B cell (primary cell): Measurements from ENCODE around the gene CPEB3. TPM values are rescaled to one million over a fixed set of nuclear protein-coding genes. Genes with fewer than 3 reads are reported as not detected.

ENCODE experiments used
- ATAC-seq: fragments of 200-7000 bp; cut with Tn5 transposase; one replicate; pipeline ENCODE4 v1.10.0; 2021; ENCODE audit warnings: low read depth, mild to moderate bottlenecking, moderate number of reproducible peaks, moderate library complexity
- CTCF ChIA-PET: fragments of 350-600 bp; sonication (Branson Sonifier 250); formaldehyde crosslinking; loops from one replicate; lab custom pipeline; 2021; ENCODE audit warnings: antibody characterized with exemption, inconsistent platforms; lab: Charles Lee
- POLR2A ChIA-PET: fragments of 350-600 bp; sonication (Branson Sonifier 250); formaldehyde crosslinking; loops from one replicate; lab custom pipeline; 2021; ENCODE audit warnings: antibody characterized with exemption; lab: Charles Lee
- DNase-seq: peaks from one replicate; pipeline ENCODE4 v3.0.0; 2013
- H2AFZ ChIP-seq: 2 replicates; pipeline ENCODE4 v1.6.1; 2012; ENCODE audit warnings: mild to moderate bottlenecking, low read depth, low read length; ENCODE audit not compliant: insufficient read depth, poor library complexity, severe bottlenecking
- H3K27ac ChIP-seq, 2 donors: 1 replicate in 1 of 2; 2 replicates in 1 of 2; pipeline ENCODE4 v1.5.1; 2012 to 2013; ENCODE audit warnings: low read length in 2 of 2, mild to moderate bottlenecking in 2 of 2, moderate library complexity in 1 of 2
- H3K27me3 ChIP-seq, 4 experiments: fragments of 200-600 bp in 1 of 4; sonication (generic) in 1 of 4; replicated peaks in 1 of 4; 1 replicate in 2 of 4; 2 replicates in 2 of 4; pipeline versions ENCODE4 v1.6.1 to v1.7.0; 2013 to 2016; ENCODE audit warnings: low read length in 3 of 4, mild to moderate bottlenecking in 2 of 4, mixed read lengths in 1 of 4, moderate library complexity in 1 of 4; ENCODE audit not compliant: insufficient read depth in 4 of 4, control insufficient read depth in 3 of 4; ENCODE audit errors: control extremely low read depth in 1 of 4
- H3K36me3 ChIP-seq, 2 experiments: replicated peaks in 1 of 2; 1 replicate in 1 of 2; 2 replicates in 1 of 2; pipeline versions ENCODE4 v1.6.1 to v1.7.1; 2013; ENCODE audit warnings: low read length in 1 of 2; ENCODE audit not compliant: insufficient read depth in 2 of 2, control insufficient read depth in 1 of 2; ENCODE audit errors: control extremely low read depth in 1 of 2, extremely low read depth in 1 of 2
- H3K4me1 ChIP-seq, 2 donors: fragments of 200-600 bp in 1 of 2; sonication (generic) in 1 of 2; 1 replicate in 1 of 2; 2 replicates in 1 of 2; pipeline versions ENCODE4 v1.5.1 to v1.6.1; 2013 to 2017; ENCODE audit warnings: low read length in 2 of 2; ENCODE audit not compliant: control insufficient read depth in 2 of 2, insufficient read depth in 2 of 2
- H3K4me2 ChIP-seq: replicated peaks from 2 replicates; pipeline ENCODE3; 2012; ENCODE audit warnings: mild to moderate bottlenecking, low read depth, low read length; ENCODE audit not compliant: poor library complexity, severe bottlenecking
- H3K4me3 ChIP-seq, 5 experiments: fragments of 200-600 bp in 1 of 5; sonication (generic) in 1 of 5; 1 replicate in 3 of 5; 2 replicates in 2 of 5; pipeline versions ENCODE4 v1.5.1 to v1.7.0; 2011 to 2016; ENCODE audit warnings: low read length in 4 of 5, mild to moderate bottlenecking in 4 of 5, low read depth in 2 of 5, control low read depth in 1 of 5, moderate library complexity in 1 of 5; ENCODE audit not compliant: insufficient read depth in 1 of 5; ENCODE audit errors: control extremely low read depth in 1 of 5, extremely low read depth in 1 of 5
- H3K79me2 ChIP-seq: fragments of 200-600 bp; sonication (generic); one replicate; pipeline ENCODE4 v1.6.0; 2016; ENCODE audit warnings: low read length; ENCODE audit not compliant: control insufficient read depth, insufficient read depth
- H3K9ac ChIP-seq: fragments of 200-600 bp; sonication (generic); 2 replicates; pipeline ENCODE4 v1.6.1; 2017; ENCODE audit warnings: mild to moderate bottlenecking, low read length, moderate library complexity
- H3K9me3 ChIP-seq, 3 donors: one replicate each; pipeline versions ENCODE4 v1.6.1 to v1.7.1; 2013; ENCODE audit warnings: low read length in 2 of 3; ENCODE audit not compliant: control insufficient read depth in 2 of 3, insufficient read depth in 1 of 3; ENCODE audit errors: control extremely low read depth in 1 of 3
- H4K20me1 ChIP-seq: 2 replicates; pipeline ENCODE4 v1.6.0; 2012; ENCODE audit warnings: mild to moderate bottlenecking, low read length; ENCODE audit not compliant: insufficient read depth, control insufficient read depth, poor library complexity, severe bottlenecking
- H3K27ac Mint-ChIP-seq: one replicate; pipeline ENCODE4 v1.8.0; 2021; ENCODE audit warnings: mixed read lengths
- H3K27me3 Mint-ChIP-seq: one replicate; pipeline ENCODE4 v1.8.0; 2021; ENCODE audit warnings: mixed read lengths
- H3K4me1 Mint-ChIP-seq: one replicate; pipeline ENCODE4 v1.8.0; 2021; ENCODE audit warnings: mixed read lengths
- H3K4me3 Mint-ChIP-seq: one replicate; pipeline ENCODE4 v1.8.0; 2021; ENCODE audit warnings: mixed read lengths
- H3K9me3 Mint-ChIP-seq: one replicate; pipeline ENCODE4 v1.8.0; 2022; ENCODE audit warnings: mixed read lengths; ENCODE audit not compliant: insufficient read depth
- EZH2 ChIP-seq: IDR thresholded peaks from 2 replicates; pipeline ENCODE4 v1.6.1; 2012; ENCODE audit warnings: borderline replicate concordance, low read depth, mild to moderate bottlenecking, moderate library complexity, low read length; ENCODE audit not compliant: insufficient read depth, poor library complexity, severe bottlenecking
- WGBS: methylation state at CpG from one replicate; pipeline ENCODE4 v1.1.5; 2013; ENCODE audit warnings: missing lambda C conversion rate; ENCODE audit not compliant: insufficient coverage; 5-methylcytosine and 5-hydroxymethylcytosine counted together
- intact Hi-C: fragments of 100-400 bp; cut with micrococcal nuclease; formaldehyde crosslinking; loops from one replicate; pipeline ENCODE4 v1.10.0; 2022
- polyA plus RNA-seq: library from polyadenylated mRNA; depleted of rRNA; stranded (reverse); fragments of >200 nt; gene quantifications from 2 replicates; pipeline ENCODE4 v1.2.3, GENCODE V29; 2012
- total RNA-seq, 2 donors: library from RNA; stranded (reverse); fragments of 120-200 nt in 1 of 2; gene quantifications; 1 replicate in 1 of 2; 2 replicates in 1 of 2; pipeline versions ENCODE4 v1.2.3 to v1.2.4, GENCODE V29; 2013 to 2022
- TF ChIP-seq, protein P1 (sequence below): fragments of 200-600 bp; IDR thresholded peaks from one replicate; pipeline ENCODE4 v1.8.0; 2022; ENCODE audit warnings: antibody characterized with exemption, mild to moderate bottlenecking

The CPEB3 gene
- total and polyA plus RNA-seq, 2 donors (not counting 1 experiment from before 2014, with no cell fraction given), result 1.6 to 6.7 TPM

DNA sequence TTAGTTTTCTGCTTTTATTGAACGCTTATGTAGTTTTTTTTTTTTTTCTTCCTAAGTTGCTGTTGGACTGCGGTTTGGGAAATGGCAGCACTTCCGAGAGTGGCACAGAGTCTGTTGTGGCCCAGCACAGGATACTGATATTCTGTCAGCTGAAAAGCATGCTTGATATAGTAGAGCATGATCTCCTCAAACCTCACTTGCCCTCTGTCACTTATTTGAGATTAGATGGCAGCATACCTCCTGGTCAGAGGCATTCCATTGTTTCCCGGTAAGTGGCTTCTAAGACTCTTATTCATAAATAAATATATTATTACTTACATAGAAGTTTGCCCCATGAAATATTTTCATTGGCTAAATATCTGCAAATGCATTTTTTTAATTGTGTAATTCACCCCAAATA is 266.2 kb downstream of the CPEB3 start:
- Histone ChIP-seq H3K36me3 (peaks cover 11 to 83% of the 10 kb centered on the region in 2 experiments), H3K27me3 (no peaks in the 10 kb centered on the region), H4K20me1 (no peaks in the 10 kb centered on the region), H3K27ac (no peak overlapping the region), H2AFZ (no peak overlapping the region), H3K79me2 (no peaks in the 10 kb centered on the region), H3K9me3 (no peaks in the 10 kb centered on the region), H3K4me3 (no peak overlapping the region), H3K4me1 (no peaks in the 10 kb centered on the region), H3K4me2 (no peak overlapping the region), H3K9ac (no peak overlapping the region)
- DNase-seq, result no peak
- ChIA-PET CTCF (no interaction called here), POLR2A (no interaction called here)
- WGBS, result 100% methylated on average over 1 of the region's 4 CpGs
- no peaks in the 10 kb centered on the region for H3K4me1 Mint-ChIP-seq
- H3K9me3 Mint-ChIP-seq, result no peaks in the 10 kb centered on the region
- intact Hi-C loops, result no loop called here
- no peak for TF ChIP-seq EZH2
- TF ChIP-seq, protein P1, sequence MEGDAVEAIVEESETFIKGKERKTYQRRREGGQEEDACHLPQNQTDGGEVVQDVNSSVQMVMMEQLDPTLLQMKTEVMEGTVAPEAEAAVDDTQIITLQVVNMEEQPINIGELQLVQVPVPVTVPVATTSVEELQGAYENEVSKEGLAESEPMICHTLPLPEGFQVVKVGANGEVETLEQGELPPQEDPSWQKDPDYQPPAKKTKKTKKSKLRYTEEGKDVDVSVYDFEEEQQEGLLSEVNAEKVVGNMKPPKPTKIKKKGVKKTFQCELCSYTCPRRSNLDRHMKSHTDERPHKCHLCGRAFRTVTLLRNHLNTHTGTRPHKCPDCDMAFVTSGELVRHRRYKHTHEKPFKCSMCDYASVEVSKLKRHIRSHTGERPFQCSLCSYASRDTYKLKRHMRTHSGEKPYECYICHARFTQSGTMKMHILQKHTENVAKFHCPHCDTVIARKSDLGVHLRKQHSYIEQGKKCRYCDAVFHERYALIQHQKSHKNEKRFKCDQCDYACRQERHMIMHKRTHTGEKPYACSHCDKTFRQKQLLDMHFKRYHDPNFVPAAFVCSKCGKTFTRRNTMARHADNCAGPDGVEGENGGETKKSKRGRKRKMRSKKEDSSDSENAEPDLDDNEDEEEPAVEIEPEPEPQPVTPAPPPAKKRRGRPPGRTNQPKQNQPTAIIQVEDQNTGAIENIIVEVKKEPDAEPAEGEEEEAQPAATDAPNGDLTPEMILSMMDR, result no peak
- no peaks in the 10 kb centered on the region for H3K27me3 Mint-ChIP-seq
- H3K4me3 Mint-ChIP-seq, result no peak overlapping the region
- ATAC-seq, result no peak
- no peak overlapping the region for H3K27ac Mint-ChIP-seq

DNA sequence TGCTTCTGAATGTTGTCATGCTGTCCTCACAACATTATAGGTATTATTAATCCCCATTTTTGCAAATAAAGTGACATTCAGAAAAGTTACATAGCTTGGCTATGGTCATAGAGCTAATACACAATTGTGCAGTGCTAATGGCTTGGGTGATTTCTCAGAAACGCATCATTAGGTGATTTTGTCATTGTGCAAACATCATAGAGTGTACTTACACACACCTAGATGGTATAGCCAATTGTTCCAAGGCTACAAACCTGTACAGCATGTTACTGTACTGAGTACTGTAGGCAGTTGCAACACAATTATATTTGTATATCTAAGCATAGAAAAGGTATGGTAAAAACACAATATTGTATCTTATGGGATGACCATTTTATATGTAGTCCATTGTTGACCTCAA is 276.3 kb downstream of the CPEB3 start:
- intact Hi-C loops, result no loop called here
- Histone ChIP-seq H2AFZ (no peak overlapping the region), H3K36me3 (peaks cover 24 to 63% of the 10 kb centered on the region in 2 experiments), H4K20me1 (no peaks in the 10 kb centered on the region), H3K4me3 (no peak overlapping the region), H3K9ac (no peak overlapping the region), H3K27ac (no peak overlapping the region), H3K9me3 (no peaks in the 10 kb centered on the region), H3K4me1 (no peaks in the 10 kb centered on the region), H3K4me2 (no peak overlapping the region), H3K79me2 (no peaks in the 10 kb centered on the region), H3K27me3 (no peaks in the 10 kb centered on the region)
- no peak for ATAC-seq
- TF ChIP-seq, protein P1, result no peak
- TF ChIP-seq EZH2, result no peak
- no peak for DNase-seq
- no peaks in the 10 kb centered on the region for H3K9me3 Mint-ChIP-seq
- CTCF ChIA-PET, result no interaction called here
- no peak overlapping the region for H3K27ac Mint-ChIP-seq
- no peaks in the 10 kb centered on the region for H3K4me1 Mint-ChIP-seq
- no CpG with 5 or more reads among the region's 1 CpG for WGBS
- POLR2A ChIA-PET, result no interaction called here
- no peak overlapping the region for H3K4me3 Mint-ChIP-seq
- no peaks in the 10 kb centered on the region for H3K27me3 Mint-ChIP-seq
